ENCODE data around the gene ANKRD24.
"Not testable (repeated sequence)": the region's sequence is repeated elsewhere in the genome, so short reads cannot be mapped to it uniquely, and the experiment has no call there.

ANKRD24 gene

GRCh38 chr19:4267901-4268815 is 85.7 kb downstream of the ANKRD24 start:
- DNase-seq (ENCODE audit: low read depth): no peak

GRCh38 chr19:4268816-4269430 is 86.4 kb downstream of the ANKRD24 start:
- no peak for DNase-seq (ENCODE audit: low read depth)

GRCh38 chr19:4272894-4273293 is 90.4 kb downstream of the ANKRD24 start:
- DNase-seq (ENCODE audit: low read depth): no peak

- DNase-seq (ENCODE audit: low read depth): not testable (repeated sequence)
Observed at GRCh38 chr19:4274321-4274686, 91.8 kb downstream of the ANKRD24 start.
